WTC11 (cell line): ENCODE results near the gene HAGHL. TPM values are rescaled to one million over a fixed set of nuclear protein-coding genes. Genes with fewer than 3 reads are reported as not detected.

ENCODE experiments used
- ATAC-seq: fragments of 200-7000 bp; cut with Tn5 transposase; 2 replicates; pipeline ENCODE4 v1.10.0; 2021; ENCODE audit warnings: mild to moderate bottlenecking, moderate library complexity
- CTCF ChIA-PET: fragments of 300-600 bp; sonication (Branson Sonifier 250); formaldehyde crosslinking; loops from one replicate; lab custom pipeline; 2021; ENCODE audit warnings: antibody characterized with exemption; lab: Charles Lee
- POLR2A ChIA-PET: fragments of 350-600 bp; sonication (Branson Sonifier 250); formaldehyde crosslinking; loops from one replicate; lab custom pipeline; 2021; ENCODE audit warnings: antibody characterized with exemption; lab: Charles Lee
- DNase-seq: peaks from one replicate; pipeline ENCODE4 v3.0.0; 2021; ENCODE audit warnings: low spot score
- H3K27ac Mint-ChIP-seq: 2 replicates; pipeline ENCODE4 v1.8.0; 2021; ENCODE audit warnings: mixed read lengths
- H3K27me3 Mint-ChIP-seq: 2 replicates; pipeline ENCODE4 v1.8.0; 2021; ENCODE audit warnings: low read depth, mild to moderate bottlenecking, moderate library complexity, mixed read lengths
- H3K36me3 Mint-ChIP-seq: 2 replicates; pipeline ENCODE4 v1.8.0; 2021; ENCODE audit warnings: mixed read lengths
- H3K4me1 Mint-ChIP-seq: 2 replicates; pipeline ENCODE4 v1.8.0; 2022; ENCODE audit warnings: mixed read lengths
- H3K4me3 Mint-ChIP-seq: 2 replicates; pipeline ENCODE4 v1.8.0; 2021; ENCODE audit warnings: mild to moderate bottlenecking, moderate library complexity, mixed read lengths
- H3K9me3 Mint-ChIP-seq: 2 replicates; pipeline ENCODE4 v1.8.0; 2021; ENCODE audit warnings: mixed read lengths
- AFF4 ChIP-seq: sonication (generic); formaldehyde crosslinking; IDR thresholded peaks from 2 replicates; pipeline ENCODE4 v1.8.1; 2023; ENCODE audit warnings: mild to moderate bottlenecking, missing genetic modification reagents, borderline replicate concordance
- ATF2 ChIP-seq: sonication (generic); formaldehyde crosslinking; IDR thresholded peaks from 2 replicates; pipeline ENCODE4 v1.8.1; 2022; ENCODE audit warnings: low read depth, missing genetic modification reagents, borderline replicate concordance
- CREM ChIP-seq: sonication (generic); formaldehyde crosslinking; IDR thresholded peaks from 2 replicates; pipeline ENCODE4 v1.8.1; 2022; ENCODE audit warnings: mild to moderate bottlenecking, missing genetic modification reagents, moderate library complexity
- E2F1 ChIP-seq: sonication (generic); formaldehyde crosslinking; IDR thresholded peaks from 2 replicates; pipeline ENCODE4 v1.8.0; 2022; ENCODE audit warnings: mild to moderate bottlenecking, missing genetic modification reagents
- EMX1 ChIP-seq: fragments of 250-450 bp; sonication (Bioruptor Pico); IDR thresholded peaks from 2 replicates; pipeline ENCODE4 v1.8.0; 2021; ENCODE audit warnings: mild to moderate bottlenecking
- ETV6 ChIP-seq: sonication (generic); formaldehyde crosslinking; IDR thresholded peaks from 2 replicates; pipeline ENCODE4 v1.8.1; 2022; ENCODE audit warnings: mild to moderate bottlenecking, missing genetic modification reagents
- FOXP1 ChIP-seq: sonication (generic); formaldehyde crosslinking; IDR thresholded peaks from 2 replicates; pipeline ENCODE4 v1.8.0; 2022; ENCODE audit warnings: missing genetic modification reagents, mild to moderate bottlenecking, moderate library complexity, borderline replicate concordance
- FOXP4 ChIP-seq: sonication (generic); formaldehyde crosslinking; IDR thresholded peaks from 2 replicates; pipeline ENCODE4 v1.8.0; 2022; ENCODE audit warnings: mild to moderate bottlenecking, missing genetic modification reagents
- GRHL2 ChIP-seq: fragments of 250-450 bp; sonication (Bioruptor Pico); IDR thresholded peaks from 2 replicates; pipeline ENCODE4 v1.8.0; 2022; ENCODE audit warnings: mild to moderate bottlenecking, moderate library complexity; ENCODE audit not compliant: insufficient replicate concordance, severe bottlenecking
- GTF2I ChIP-seq: fragments of 250-450 bp; sonication (Bioruptor Pico); conservative IDR thresholded peaks from 2 replicates; pipeline ENCODE4 v1.4.0; 2021; ENCODE audit warnings: mild to moderate bottlenecking
- IRF2 ChIP-seq: sonication (generic); formaldehyde crosslinking; IDR thresholded peaks from 2 replicates; pipeline ENCODE4 v1.8.0; 2022; ENCODE audit warnings: low read depth, missing genetic modification reagents, borderline replicate concordance
- NR1H2 ChIP-seq: sonication (generic); formaldehyde crosslinking; IDR thresholded peaks from 2 replicates; pipeline ENCODE4 v1.9.0; 2021; ENCODE audit warnings: mild to moderate bottlenecking, moderate library complexity, missing genetic modification reagents
- NR2C2 ChIP-seq: sonication (generic); formaldehyde crosslinking; IDR thresholded peaks from 2 replicates; pipeline ENCODE4 v1.8.0; 2022; ENCODE audit warnings: mild to moderate bottlenecking, missing genetic modification reagents
- NR3C1 ChIP-seq: sonication (generic); formaldehyde crosslinking; conservative IDR thresholded peaks from 2 replicates; pipeline ENCODE4 v1.8.1; 2023; ENCODE audit warnings: low read depth, mild to moderate bottlenecking, missing genetic modification reagents
- PRRX2 ChIP-seq: fragments of 250-450 bp; sonication (Bioruptor Pico); IDR thresholded peaks from 2 replicates; pipeline ENCODE4 v1.8.0; 2021; ENCODE audit warnings: mild to moderate bottlenecking
- RORB ChIP-seq: fragments of 250-450 bp; sonication (Bioruptor Pico); IDR thresholded peaks from 2 replicates; pipeline ENCODE4 v1.9.0; 2021; ENCODE audit warnings: mild to moderate bottlenecking
- SMAD4 ChIP-seq: sonication (generic); formaldehyde crosslinking; IDR thresholded peaks from 2 replicates; pipeline ENCODE4 v1.8.0; 2022; ENCODE audit warnings: mild to moderate bottlenecking, missing genetic modification reagents
- TEAD1 ChIP-seq: sonication (generic); formaldehyde crosslinking; IDR thresholded peaks from 2 replicates; pipeline ENCODE4 v1.8.0; 2022; ENCODE audit warnings: mild to moderate bottlenecking, missing genetic modification reagents
- TP53 ChIP-seq: sonication (generic); formaldehyde crosslinking; IDR thresholded peaks from 2 replicates; pipeline ENCODE4 v1.8.1; 2023; ENCODE audit warnings: mild to moderate bottlenecking, missing genetic modification reagents
- ZNF219 ChIP-seq: sonication (generic); formaldehyde crosslinking; IDR thresholded peaks from 2 replicates; pipeline ENCODE4 v1.8.0; 2023; ENCODE audit warnings: missing genetic modification reagents, mild to moderate bottlenecking, borderline replicate concordance
- ZNF232 ChIP-seq: sonication (generic); formaldehyde crosslinking; IDR thresholded peaks from 2 replicates; pipeline ENCODE4 v1.8.0; 2022; ENCODE audit warnings: mild to moderate bottlenecking, missing genetic modification reagents
- ZNF423 ChIP-seq: fragments of 250-450 bp; sonication (Bioruptor Pico); IDR thresholded peaks from 2 replicates; pipeline ENCODE4 v2.1.2; 2022; ENCODE audit warnings: mild to moderate bottlenecking, moderate library complexity
- ZNF532 ChIP-seq: fragments of 250-450 bp; sonication (Bioruptor Pico); IDR thresholded peaks from 2 replicates; pipeline ENCODE4 v1.9.0; 2021; ENCODE audit warnings: mild to moderate bottlenecking, borderline replicate concordance
- total RNA-seq: library from RNA; stranded (reverse); gene quantifications from 3 replicates; pipeline ENCODE4 v1.2.3, GENCODE V29; 2021

The HAGHL gene
- total RNA-seq, 1 experiment from 2014 or later, result 41.7 TPM

- TF ChIP-seq NR2C2 (0 out of 2 replicates have a peak, but pooled peaks have one; percentile 63), FOXP4 (peak; percentile 98), E2F1 (CRISPR knock-in tag) (0 out of 2 replicates have a peak, but pooled peaks have one; percentile 37), PRRX2 (CRISPR knock-in tag) (no peak), RORB (CRISPR knock-in tag) (no peak), FOXP1 (peak; percentile 98), SMAD4 (CRISPR knock-in tag) (peak; percentile 89; the same call in 1 of the 2 replicates), ZNF532 (CRISPR knock-in tag) (no peak), GRHL2 (CRISPR knock-in tag) (no peak), EMX1 (CRISPR knock-in tag) (no peak), NR1H2 (no peak), IRF2 (0 out of 2 replicates have a peak, but pooled peaks have one; percentile 75), TEAD1 (CRISPR knock-in tag) (peak; percentile 96)
These were observed 26.0 kb upstream of the HAGHL start (continued) for GRCh38 chr16:700684-701584.

GRCh38 chr16:702341-702740 lies 24.6 kb upstream of the HAGHL start:
- Mint-ChIP-seq H3K4me1 (no peaks in the 10 kb centered on the region), H3K36me3 (no peaks in the 10 kb centered on the region), H3K9me3 (no peaks in the 10 kb centered on the region), H3K4me3 (no peak overlapping the region), H3K27ac (no peak overlapping the region), H3K27me3 (peaks cover 87% of the 10 kb centered on the region)
- no peak for DNase-seq
- ChIA-PET CTCF (interaction anchor here (0.6 to 4.5 kb wide), 9 partner anchors 10 to 401 kb away, joined by 3 to 25 read pairs (median 5); partner anchors contain the start of genes ANTKMT, JMJD8 and METRN), POLR2A (no interaction called here)
- ATAC-seq, result no peak
- TF ChIP-seq AFF4 (CRISPR knock-in tag) (no peak), GTF2I (no peak), ATF2 (CRISPR knock-in tag) (no peak), ZNF232 (CRISPR knock-in tag) (no peak), ZNF219 (CRISPR knock-in tag) (no peak), NR3C1 (CRISPR knock-in tag) (no peak), TP53 (no peak), CREM (CRISPR knock-in tag) (no peak), ZNF423 (CRISPR knock-in tag) (no peak), ETV6 (CRISPR knock-in tag) (no peak)
